H1 (cell line): ENCODE data around the gene IMPG2. TPM values are rescaled to one million over a fixed set of nuclear protein-coding genes. Genes with fewer than 3 reads are reported as not detected.

Experiments used
- CTCF ChIA-PET: fragments of 300-600 bp; sonication (Branson Sonifier 250); formaldehyde crosslinking; loops from one replicate; lab custom pipeline; 2021; ENCODE audit not compliant: partially characterized antibody; lab: Charles Lee
- POLR2A ChIA-PET: fragments of 300-600 bp; sonication (Branson Sonifier 250); formaldehyde crosslinking; loops from one replicate; lab custom pipeline; 2021; ENCODE audit warnings: inconsistent platforms; ENCODE audit not compliant: partially characterized antibody; lab: Charles Lee
- DNase-seq, 2 experiments: peaks; one replicate each; pipeline versions ENCODE4 v3.0.0 to v3.0.0-alpha.2; 2010 to 2022; ENCODE audit warnings: low spot score in 2 of 2, low read depth in 1 of 2, mixed read lengths in 1 of 2
- FAIRE-seq: peaks from 2 replicates; lab custom pipeline; 2011; peaks lifted over from hg19 to GRCh38; lab: Jason Lieb, UNC
- H2AFZ ChIP-seq: 2 replicates; pipeline ENCODE4 v1.8.1; 2012; ENCODE audit warnings: low read length, inconsistent platforms
- H2AK5ac ChIP-seq: 2 replicates; pipeline ENCODE4 v1.6.1; 2013; ENCODE audit warnings: low read depth, low read length
- H2BK120ac ChIP-seq: replicated peaks from 2 replicates; pipeline ENCODE3; 2013; ENCODE audit warnings: low read depth, low read length, inconsistent platforms
- H2BK12ac ChIP-seq: 2 replicates; pipeline ENCODE4 v1.6.1; 2013; ENCODE audit warnings: low read depth, low read length
- H2BK15ac ChIP-seq: 2 replicates; pipeline ENCODE4 v1.6.1; 2013; ENCODE audit warnings: low read length
- H2BK20ac ChIP-seq: 2 replicates; pipeline ENCODE4 v1.6.1; 2013; ENCODE audit warnings: low read length
- H2BK5ac ChIP-seq: 2 replicates; pipeline ENCODE4 v1.6.1; 2013; ENCODE audit warnings: low read depth, low read length
- H3K14ac ChIP-seq: 2 replicates; pipeline ENCODE4 v1.6.1; 2013; ENCODE audit warnings: inconsistent platforms; ENCODE audit not compliant: insufficient read length
- H3K18ac ChIP-seq: 2 replicates; pipeline ENCODE4 v1.6.1; 2013; ENCODE audit warnings: low read length; ENCODE audit errors: extremely low read depth
- H3K23ac ChIP-seq: 2 replicates; pipeline ENCODE4 v1.6.1; 2013; ENCODE audit warnings: inconsistent platforms; ENCODE audit not compliant: insufficient read length
- H3K23me2 ChIP-seq: 2 replicates; pipeline ENCODE4 v1.6.1; 2013; ENCODE audit warnings: low read depth, low read length
- H3K27ac ChIP-seq: 2 replicates; pipeline ENCODE4 v1.6.1; 2011; ENCODE audit warnings: low read depth, low read length, inconsistent platforms
- H3K27me3 ChIP-seq, 4 experiments: replicated peaks in 1 of 4; 1 replicate in 1 of 4; 2 replicates in 3 of 4; pipeline versions ENCODE4 v1.6.1 to v1.8.1; 2011 to 2013; ENCODE audit warnings: low read length in 3 of 4, mild to moderate bottlenecking in 3 of 4, inconsistent platforms in 2 of 4, mixed read lengths in 2 of 4, moderate library complexity in 1 of 4; ENCODE audit not compliant: control insufficient read depth in 3 of 4, insufficient read depth in 3 of 4; ENCODE audit errors: extremely low read depth in 1 of 4
- H3K36me3 ChIP-seq, 4 experiments: 2 replicates each; pipeline versions ENCODE4 v1.6.1 to v1.8.1; 2011 to 2013; ENCODE audit warnings: mild to moderate bottlenecking in 4 of 4, low read length in 3 of 4, moderate library complexity in 2 of 4, control low read depth in 1 of 4, inconsistent platforms in 1 of 4; ENCODE audit not compliant: insufficient read depth in 4 of 4, control insufficient read depth in 2 of 4
- H3K4ac ChIP-seq: replicated peaks from 2 replicates; pipeline ENCODE3; 2013; ENCODE audit warnings: low read length, low read depth, mixed read lengths, inconsistent platforms; ENCODE audit not compliant: insufficient read length
- H3K4me1 ChIP-seq, 4 experiments: replicated peaks in 1 of 4; 1 replicate in 1 of 4; 2 replicates in 3 of 4; pipeline versions ENCODE4 v1.6.1 to v1.8.1; 2011 to 2013; ENCODE audit warnings: low read length in 3 of 4, inconsistent platforms in 2 of 4, mixed read lengths in 1 of 4; ENCODE audit not compliant: insufficient read depth in 4 of 4, control insufficient read depth in 3 of 4
- H3K4me2 ChIP-seq, 2 experiments: 2 replicates each; pipeline versions ENCODE4 v1.6.1 to v1.8.1; 2011 to 2013; ENCODE audit warnings: low read depth in 2 of 2, low read length in 2 of 2, control low read depth in 1 of 2, inconsistent platforms in 1 of 2, mild to moderate bottlenecking in 1 of 2; ENCODE audit not compliant: insufficient read depth in 1 of 2
- H3K4me3 ChIP-seq, 4 experiments: fragments of 200-600, 300-600 bp in 1 of 4; sonication (generic), shearing (Covaris generic), sonication (Bioruptor Twin) in 1 of 4; 2 replicates each; pipeline versions ENCODE4 v1.5.1 to v1.8.1; 2011 to 2016; ENCODE audit warnings: low read length in 4 of 4, low read depth in 3 of 4, control low read depth in 2 of 4, inconsistent platforms in 2 of 4, mild to moderate bottlenecking in 2 of 4, mixed read lengths in 1 of 4, moderate library complexity in 1 of 4; ENCODE audit not compliant: insufficient read depth in 2 of 4; ENCODE audit errors: extremely low read depth in 1 of 4
- H3K56ac ChIP-seq: replicated peaks from 2 replicates; pipeline ENCODE3; 2013; ENCODE audit warnings: low read depth, mild to moderate bottlenecking, mixed read lengths, low read length, inconsistent platforms; ENCODE audit not compliant: insufficient read length
- H3K79me1 ChIP-seq: 2 replicates; pipeline ENCODE4 v1.6.1; 2013; ENCODE audit warnings: low read depth, low read length, control low read depth
- H3K79me2 ChIP-seq, 2 experiments: 2 replicates each; pipeline versions ENCODE4 v1.6.1 to v1.8.1; 2012 to 2013; ENCODE audit warnings: low read length in 2 of 2, mild to moderate bottlenecking in 2 of 2, inconsistent platforms in 1 of 2; ENCODE audit not compliant: insufficient read depth in 2 of 2, control insufficient read depth in 1 of 2
- H3K9ac ChIP-seq, 4 experiments: replicated peaks in 1 of 4; 1 replicate in 1 of 4; 2 replicates in 3 of 4; pipeline versions ENCODE4 v1.6.1 to v1.8.1; 2011 to 2013; ENCODE audit warnings: low read depth in 3 of 4, low read length in 3 of 4, control low read depth in 2 of 4, mild to moderate bottlenecking in 2 of 4, moderate library complexity in 2 of 4, inconsistent platforms in 1 of 4; ENCODE audit errors: extremely low read depth in 1 of 4
- H3K9me3 ChIP-seq, 2 experiments: 2 replicates each; pipeline versions ENCODE4 v1.6.1 to v1.8.1; 2012 to 2013; ENCODE audit warnings: mild to moderate bottlenecking in 2 of 2, moderate library complexity in 2 of 2, control low read depth in 1 of 2, inconsistent platforms in 1 of 2, low read depth in 1 of 2, low read length in 1 of 2, mixed read lengths in 1 of 2; ENCODE audit not compliant: insufficient read depth in 2 of 2
- H4K20me1 ChIP-seq, 2 experiments: replicated peaks in 1 of 2; 2 replicates each; pipeline versions ENCODE3 to v1.8.1; 2011 to 2013; ENCODE audit warnings: inconsistent platforms in 2 of 2, low read length in 2 of 2, mild to moderate bottlenecking in 1 of 2; ENCODE audit not compliant: insufficient read depth in 2 of 2, control insufficient read depth in 1 of 2
- H4K5ac ChIP-seq: 2 replicates; pipeline ENCODE4 v1.6.1; 2013; ENCODE audit warnings: low read length, low read depth, mixed read lengths, inconsistent platforms; ENCODE audit not compliant: insufficient read length
- H4K8ac ChIP-seq: 2 replicates; pipeline ENCODE4 v1.8.0; 2013; ENCODE audit warnings: mild to moderate bottlenecking, moderate library complexity, low read length, inconsistent platforms; ENCODE audit not compliant: insufficient read depth; ENCODE audit errors: extremely low read depth
- H4K91ac ChIP-seq: replicated peaks from 2 replicates; pipeline ENCODE3; 2013; ENCODE audit warnings: low read length, mixed read lengths, inconsistent platforms; ENCODE audit not compliant: insufficient read length
- BCL11A ChIP-seq, 2 experiments: IDR thresholded peaks; one replicate each; pipeline ENCODE4 v1.6.1; 2011; ENCODE audit warnings: low read depth in 2 of 2, low read length in 2 of 2, mild to moderate bottlenecking in 2 of 2
- BRCA1 ChIP-seq: IDR thresholded peaks from 2 replicates; pipeline ENCODE4 v1.6.1; 2012; ENCODE audit warnings: low read depth, low read length, improper control_type of control experiment
- CBX5 ChIP-seq: fragments of 300-800, 300-1000 bp; sonication (generic); IDR thresholded peaks from 2 replicates; pipeline ENCODE4 v1.7.1; 2016; ENCODE audit warnings: antibody characterized with exemption, low read length, low read depth
- EP300 ChIP-seq, 2 experiments: IDR thresholded peaks; 1 replicate in 1 of 2; 2 replicates in 1 of 2; pipeline ENCODE4 v1.6.1; 2011 to 2012; ENCODE audit warnings: low read depth in 2 of 2, low read length in 2 of 2, mild to moderate bottlenecking in 2 of 2, borderline replicate concordance in 1 of 2, inconsistent platforms in 1 of 2, moderate library complexity in 1 of 2
- GTF2F1 ChIP-seq: IDR thresholded peaks from 2 replicates; pipeline ENCODE4 v1.6.1; 2012; ENCODE audit warnings: low read depth, low read length, improper control_type of control experiment, borderline replicate concordance
- JUN ChIP-seq: IDR thresholded peaks from 2 replicates; pipeline ENCODE4 v1.6.1; 2011; ENCODE audit warnings: low read depth, mild to moderate bottlenecking, improper control_type of control experiment, low read length
- RAD21 ChIP-seq, 2 experiments: IDR thresholded peaks in 1 of 2; conservative IDR thresholded peaks in 1 of 2; 2 replicates each; pipeline ENCODE4 v1.6.1; 2011; ENCODE audit warnings: low read depth in 2 of 2, low read length in 2 of 2, improper control_type of control experiment in 1 of 2, inconsistent platforms in 1 of 2, mild to moderate bottlenecking in 1 of 2, moderate library complexity in 1 of 2
- RFX5 ChIP-seq: IDR thresholded peaks from 2 replicates; pipeline ENCODE4 v1.6.1; 2011; ENCODE audit warnings: low read depth, low read length, improper control_type of control experiment, borderline replicate concordance
- RNF2 ChIP-seq: fragments of 200-900, 300-1000 bp; sonication (generic); IDR thresholded peaks from 2 replicates; pipeline ENCODE4 v1.7.1; 2016; ENCODE audit warnings: borderline replicate concordance, low read depth, mild to moderate bottlenecking, antibody characterized with exemption, low read length; ENCODE audit not compliant: poor library complexity, severe bottlenecking; ENCODE audit errors: missing control alignments
- SP2 ChIP-seq: IDR thresholded peaks from 2 replicates; pipeline ENCODE4 v1.6.1; 2012; ENCODE audit warnings: mild to moderate bottlenecking, low read length, inconsistent platforms
- SP4 ChIP-seq: IDR thresholded peaks from 2 replicates; pipeline ENCODE4 v1.6.1; 2012; ENCODE audit warnings: low read length, inconsistent platforms
- TAF1 ChIP-seq: IDR thresholded peaks from 2 replicates; pipeline ENCODE4 v1.6.1; 2011; ENCODE audit warnings: mild to moderate bottlenecking, low read depth, low read length
- TCF12 ChIP-seq: IDR thresholded peaks from 2 replicates; pipeline ENCODE4 v1.6.1; 2011; ENCODE audit warnings: low read depth, mild to moderate bottlenecking, low read length
- WGBS, 2 experiments: shearing (Covaris generic) in 1 of 2; methylation state at CpG; one replicate each; pipeline versions ENCODE4 v1.1.6 to v1.1.7; 2013 to 2015; ENCODE audit warnings: low lambda C conversion rate in 2 of 2, mixed read lengths in 2 of 2, inconsistent platforms in 1 of 2, low coverage in 1 of 2, missing lambda C conversion rate in 1 of 2; ENCODE audit not compliant: insufficient replicate concordance in 2 of 2, insufficient coverage in 1 of 2, insufficient read length in 1 of 2; ENCODE audit errors: extremely low coverage in 1 of 2, missing lambda C conversion rate in 1 of 2; 5-methylcytosine and 5-hydroxymethylcytosine counted together
- polyA plus RNA-seq, 7 experiments: library from polyadenylated mRNA; depleted of rRNA in 3 of 7; stranded (reverse) in 5 of 7; unstranded in 2 of 7; fragments of >200 nt in 5 of 7; fragments of 200-250 nt in 2 of 7; gene quantifications; 1 replicate in 5 of 7; 2 replicates in 1 of 7; 4 replicates in 1 of 7; pipeline versions ENCODE4 v1.2.1 to v1.2.3, GENCODE V29; 2011 to 2013; ENCODE audit warnings: missing spikeins in 2 of 7, mixed read lengths in 2 of 7
- total RNA-seq: library from RNA; stranded (reverse); fragmentation: NEBNext Ultra II Directional; extraction: Animal tissue kit (Norgen Biotek cat#: 25700); gene quantifications from 2 replicates; pipeline ENCODE4 v1.2.1, GENCODE V29; 2021
- TF ChIP-seq, protein P1 (sequence below): IDR thresholded peaks from 2 replicates; pipeline ENCODE4 v1.6.1; 2012; ENCODE audit warnings: inconsistent platforms

IMPG2 gene
- total and polyA plus RNA-seq, 2 of the 8 experiments (the other 6 are each of a cell fraction or from before 2014, with no cell fraction given) = 0.03 to 0.06 TPM

DNA sequence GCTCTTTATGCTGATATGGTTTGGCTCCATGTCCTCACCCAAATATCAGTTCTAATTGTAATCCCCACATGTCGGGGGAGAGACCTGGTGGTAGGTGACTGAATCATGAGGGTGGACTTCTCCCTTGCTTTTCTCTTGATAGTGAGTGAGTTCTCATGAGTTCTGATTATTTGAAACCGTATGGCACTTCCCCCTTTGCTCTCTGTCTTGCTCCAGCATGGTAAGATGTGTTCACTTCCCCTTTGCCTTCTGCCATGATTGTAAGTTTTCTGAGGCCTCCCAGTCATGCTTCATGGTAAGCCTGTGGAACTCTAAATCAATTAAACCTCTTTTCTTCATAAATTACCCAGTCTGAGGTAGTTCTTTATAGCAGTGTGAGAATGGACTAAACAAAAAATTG is 107.6 kb downstream of the IMPG2 start:
- Histone ChIP-seq H3K79me2 (no peaks in the 10 kb centered on the region), H3K4ac (no peak overlapping the region), H2AFZ (no peak overlapping the region), H3K14ac (no peak overlapping the region), H3K36me3 (no peaks in the 10 kb centered on the region), H3K4me3 (no peak overlapping the region), H2BK120ac (no peak overlapping the region), H3K9me3 (peaks cover 7 to 10% of the 10 kb centered on the region in 2 experiments), H4K5ac (no peak overlapping the region), H2BK12ac (no peak overlapping the region), H2BK5ac (no peak overlapping the region), H3K27me3 (no peaks in the 10 kb centered on the region), H3K4me2 (no peak overlapping the region), H2BK20ac (no peak overlapping the region), H3K18ac (no peak overlapping the region), H3K23me2 (no peaks in the 10 kb centered on the region), H2BK15ac (no peak overlapping the region), H3K4me1 (no peaks in the 10 kb centered on the region), H3K23ac (no peak overlapping the region), H3K9ac (no peak overlapping the region), H4K20me1 (no peaks in the 10 kb centered on the region), H4K8ac (no peak overlapping the region), H3K27ac (no peak overlapping the region), H3K56ac (no peak overlapping the region), H3K79me1 (no peaks in the 10 kb centered on the region), H4K91ac (no peak overlapping the region), H2AK5ac (no peak overlapping the region)
- TF ChIP-seq RFX5 (no peak), TAF1 (no peak), SP4 (no peak), TCF12 (no peak), BCL11A (IDR thresholded peaks at IDR 0.05; ENCODE audit: low read depth in 2 of 2, low read length in 2 of 2) (no peak), RAD21 (IDR thresholded peaks at IDR 0.05 in 1 of 2, conservative IDR thresholded peaks at IDR 0.05 in 1 of 2; ENCODE audit: low read depth in 2 of 2, low read length in 2 of 2) (no peak), BRCA1 (no peak), SP2 (no peak), GTF2F1 (no peak), JUN (no peak), CBX5 (no peak), EP300 (IDR thresholded peaks at IDR 0.05; ENCODE audit: borderline replicate concordance in 1 of 2, low read depth in 2 of 2, low read length in 2 of 2) (no peak), RNF2 (no peak)
- TF ChIP-seq, protein P1, sequence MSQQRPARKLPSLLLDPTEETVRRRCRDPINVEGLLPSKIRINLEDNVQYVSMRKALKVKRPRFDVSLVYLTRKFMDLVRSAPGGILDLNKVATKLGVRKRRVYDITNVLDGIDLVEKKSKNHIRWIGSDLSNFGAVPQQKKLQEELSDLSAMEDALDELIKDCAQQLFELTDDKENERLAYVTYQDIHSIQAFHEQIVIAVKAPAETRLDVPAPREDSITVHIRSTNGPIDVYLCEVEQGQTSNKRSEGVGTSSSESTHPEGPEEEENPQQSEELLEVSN = no peak
- DNase-seq (no peak), FAIRE-seq (no peak)
- 83% methylated on average over 2 of the region's 2 CpGs; no CpG with 5 or more reads in 1 of the 2 experiments for whole genome bisulfite sequencing, 2 experiments
- POLR2A ChIA-PET = no interaction called here
- CTCF ChIA-PET = interaction anchor here (2.1 kb wide), 1 partner anchor 169 kb away, joined by 8 read pairs; no protein-coding TSS in a partner anchor
